AG04449 (cell line): ENCODE data around the gene NAP1L4.

Experiments
- CTCF ChIA-PET: fragments of 350-600 bp; formaldehyde crosslinking; extraction: SDS; loops from one replicate; lab custom pipeline; 2021; ENCODE audit warnings: antibody characterized with exemption; lab: Yijun Ruan, JAX
- POLR2A ChIA-PET: fragments of 400-600, 350-600 bp; formaldehyde crosslinking; extraction: SDS; loops from one replicate; lab custom pipeline; 2020; ENCODE audit warnings: antibody characterized with exemption, inconsistent platforms; lab: Yijun Ruan, JAX
- DNase-seq: peaks from one replicate; pipeline ENCODE4 v3.0.0-alpha.2; 2010; ENCODE audit warnings: low read depth, low spot score
- H3K4me3 ChIP-seq: 2 replicates; pipeline ENCODE4 v1.5.1; 2011; ENCODE audit warnings: low read depth, mild to moderate bottlenecking, control low read depth, low read length
- CTCF ChIP-seq: IDR thresholded peaks from one replicate; pipeline ENCODE4 v1.5.1; 2011; ENCODE audit warnings: mild to moderate bottlenecking, moderate library complexity, low read length, control low read depth, inconsistent platforms; ENCODE audit not compliant: insufficient read depth; ENCODE audit errors: missing control alignments

Gene NAP1L4

GRCh38 chr11:2899080-2899783 is 92.9 kb downstream of the NAP1L4 start:
- ChIA-PET CTCF (interaction anchor here (1.5 to 2.5 kb wide), 3 partner anchors 9 to 367 kb away, joined by 3 to 17 read pairs (median 12); no protein-coding TSS in a partner anchor), POLR2A (interaction anchor here (0.6 to 1.5 kb wide), 2 partner anchors 30 to 480 kb away, joined by 3 read pairs; partner anchors contain the start of gene ZNF195)
- H3K4me3 ChIP-seq = no peak overlapping the region
- no peak for DNase-seq
- no peak for TF ChIP-seq CTCF

- DNase-seq = peak; percentile 58
- POLR2A ChIA-PET = interaction anchor here (0.6 to 1.5 kb wide), 2 partner anchors 30 to 481 kb away, joined by 3 read pairs; partner anchors contain the start of gene ZNF195
- no peak for TF ChIP-seq CTCF
- CTCF ChIA-PET = interaction anchor here (1.5 to 2.5 kb wide), 3 partner anchors 8 to 366 kb away, joined by 3 to 17 read pairs (median 12); no protein-coding TSS in a partner anchor
- no peak overlapping the region for H3K4me3 ChIP-seq
Observed at GRCh38 chr11:2898366-2899079, 93.6 kb downstream of the NAP1L4 start.

- no peak for TF ChIP-seq CTCF
- CTCF ChIA-PET = interaction anchor here (1.5 kb wide), 1 partner anchor 9 kb away, joined by 5 read pairs; no protein-coding TSS in a partner anchor
Observed at GRCh38 chr11:2897048-2897447, 95.1 kb downstream of the NAP1L4 start.

GRCh38 chr11:2896047-2896446 is 96.1 kb downstream of the NAP1L4 start:
- CTCF ChIA-PET = interaction anchor here (0.8 to 15.4 kb wide), 4 partner anchors 8 to 363 kb away, joined by 3 to 1022 read pairs (median 4); no protein-coding TSS in a partner anchor
- no peak for DNase-seq
- no peak overlapping the region for H3K4me3 ChIP-seq
- POLR2A ChIA-PET = interaction anchor here (0.7 kb wide), 1 partner anchor 33 kb away, joined by 3 read pairs; no protein-coding TSS in a partner anchor
- no peak for TF ChIP-seq CTCF

More at GRCh38 chr11:2897048-2897447, 95.1 kb downstream of the NAP1L4 start:
- no peak for DNase-seq
- H3K4me3 ChIP-seq = no peak overlapping the region
- POLR2A ChIA-PET = no interaction called here
